Motor neuron (in vitro differentiated cells): ENCODE results near the gene PRAMEF12. TPM values are rescaled to one million over a fixed set of nuclear protein-coding genes. Genes with fewer than 3 reads are reported as not detected.
"Not testable (repeated sequence)": the region's sequence is repeated elsewhere in the genome, so short reads cannot be mapped to it uniquely, and the experiment has no call there.

ENCODE experiments used
- ATAC-seq, 8 experiments: fragments of 200-7000 bp; cut with Tn5 transposase; replicated peaks in 6 of 8; 2 replicates each; pipeline ENCODE4 v1.8.0; 2021; ENCODE audit warnings: mild to moderate bottlenecking in 8 of 8, moderate library complexity in 8 of 8
- H3K27ac ChIP-seq, 2 donors: fragments of 250-450 bp; sonication (Bioruptor Pico); 2 replicates each; pipeline ENCODE4 v1.9.0; 2021; ENCODE audit warnings: antibody characterized with exemption in 2 of 2, mild to moderate bottlenecking in 2 of 2, moderate library complexity in 1 of 2
- H3K4me1 ChIP-seq, 2 donors: fragments of 250-450 bp; sonication (Bioruptor Pico); replicated peaks in 1 of 2; 2 replicates each; pipeline ENCODE4 v1.6.1; 2021; ENCODE audit warnings: antibody characterized with exemption in 2 of 2, mild to moderate bottlenecking in 2 of 2, moderate library complexity in 1 of 2
- H3K4me3 ChIP-seq, 5 donors: fragments of 250-450 bp; sonication (Bioruptor Pico); 2 replicates each; pipeline ENCODE4 v1.9.0; 2021; ENCODE audit warnings: antibody characterized with exemption in 5 of 5, mild to moderate bottlenecking in 5 of 5, moderate library complexity in 4 of 5
- WGBS, 10 experiments: fragments of 450-650 bp; shearing (Covaris generic); methylation state at CpG; one replicate each; pipeline ENCODE4 v1.0.0; 2022; 5-methylcytosine and 5-hydroxymethylcytosine counted together
- in situ Hi-C, 9 experiments: fragments of 400-800 bp; cut with MboI; loops; one replicate each; pipeline ENCODE4 v1.15.0; 2021; ENCODE audit warnings: low sequenced_read_pairs in 9 of 9, low pct_unique_long_range_greater_than_20kb in 2 of 9; ENCODE audit not compliant: unreplicated experiment in 9 of 9
- total RNA-seq, 8 experiments: library from RNA; unstranded; fragments of 300-600 nt; gene quantifications; 2 replicates each; pipeline versions ENCODE4 v1.2.3 to v1.2.4, GENCODE V29; 2022

The PRAMEF12 gene
- total RNA-seq = under 1 TPM in 5 of 8 experiments, not detected in 3; 0.14 to 0.86 (median 0.21) TPM

GRCh38 chr1:12773438-12773837 lies at the start of gene PRAMEF12:
Gene PRAMEF12 (plus strand): TSS chr1:12773738. CDS start chr1:12774868, 1,130 bp downstream.
- H3K27ac ChIP-seq = no peak within 1 kb of the TSS
- H3K4me1 ChIP-seq = no peaks in the 10 kb centered on the region
- in situ Hi-C loops = loop anchor here in 1 of 9 experiments (25.0 kb wide), 1 partner anchor 486 kb away; no protein-coding TSS in a partner anchor
- 34 to 93% (median 73%) methylated on average over 1 to 5 of the region's 5 CpGs; no CpG with 5 or more reads in 1 of the 10 experiments for WGBS, 10 experiments
- H3K4me3 ChIP-seq = no peak within 1 kb of the TSS
- no peak for ATAC-seq

- H3K4me3 ChIP-seq = no peak overlapping the region
- 0 to 67% (median 57%) methylated on average over 1 to 2 of the region's 2 CpGs; no CpG with 5 or more reads in 1 of the 10 experiments for WGBS, 10 experiments
Observed at GRCh38 chr1:12728391-12728790, 45.1 kb upstream of the PRAMEF12 start.

GRCh38 chr1:12730156-12730555 lies 43.4 kb upstream of the PRAMEF12 start:
- WGBS, 10 experiments = 14 to 100% (median 43%) methylated on average over 1 of the region's 1 CpG; no CpG with 5 or more reads in 5 of the 10 experiments
- H3K4me1 ChIP-seq = no peaks in the 10 kb centered on the region
- no peak overlapping the region for H3K27ac ChIP-seq
- in situ Hi-C loops = no loop called here
- ATAC-seq = no peak
- H3K4me3 ChIP-seq = no peak overlapping the region

More at GRCh38 chr1:12728391-12728790, 45.1 kb upstream of the PRAMEF12 start:
- no peaks in the 10 kb centered on the region for H3K4me1 ChIP-seq
- ATAC-seq = no peak
- in situ Hi-C loops = no loop called here
- H3K27ac ChIP-seq = no peak overlapping the region

- H3K4me1 ChIP-seq, in situ Hi-C loops, H3K4me3 ChIP-seq, H3K27ac ChIP-seq, ATAC-seq: not testable (repeated sequence)
- WGBS, 10 experiments = 0 to 88% (median 47%) methylated on average over 1 to 2 of the region's 2 CpGs; no CpG with 5 or more reads in 4 of the 10 experiments
Observed at GRCh38 chr1:12731084-12731483, 42.5 kb upstream of the PRAMEF12 start.

GRCh38 chr1:12734651-12735050 lies 38.9 kb upstream of the PRAMEF12 start:
- H3K4me3 ChIP-seq = no peak overlapping the region
- in situ Hi-C loops = no loop called here
- no peaks in the 10 kb centered on the region for H3K4me1 ChIP-seq
- WGBS, 10 experiments = 6 to 100% (median 65%) methylated on average over 1 to 3 of the region's 3 CpGs; no CpG with 5 or more reads in 1 of the 10 experiments
- no peak for ATAC-seq
- no peak overlapping the region for H3K27ac ChIP-seq

GRCh38 chr1:12738934-12739333 lies 34.6 kb upstream of the PRAMEF12 start:
- in situ Hi-C loops = no loop called here
- Histone ChIP-seq H3K4me3 (no peak overlapping the region), H3K4me1 (no peaks in the 10 kb centered on the region), H3K27ac (no peak overlapping the region)
- ATAC-seq = no peak
- WGBS, 10 experiments = 17 to 100% (median 83%) methylated on average over 1 of the region's 1 CpG; no CpG with 5 or more reads in 1 of the 10 experiments

- 0 to 72% (median 50%) methylated on average over 1 to 5 of the region's 5 CpGs; no CpG with 5 or more reads in 1 of the 10 experiments for WGBS, 10 experiments
- Histone ChIP-seq H3K4me3 (no peak overlapping the region), H3K4me1 (no peaks in the 10 kb centered on the region), H3K27ac (no peak overlapping the region)
- ATAC-seq = no peak
- in situ Hi-C loops = no loop called here
Observed at GRCh38 chr1:12739613-12740012, 33.9 kb upstream of the PRAMEF12 start.

GRCh38 chr1:12741946-12742345 lies 31.6 kb upstream of the PRAMEF12 start:
- WGBS, 10 experiments = 10 to 86% (median 51%) methylated on average over 1 to 3 of the region's 3 CpGs; no CpG with 5 or more reads in 1 of the 10 experiments

GRCh38 chr1:12745126-12745991 lies 28.2 kb upstream of the PRAMEF12 start:
- peaks cover 0 to 13% of the 10 kb centered on the region in 2 donors for H3K4me1 ChIP-seq
- in situ Hi-C loops = no loop called here

More at GRCh38 chr1:12741946-12742345, 31.6 kb upstream of the PRAMEF12 start:
- Histone ChIP-seq H3K4me3 (no peak overlapping the region), H3K4me1 (peaks cover 0 to 13% of the 10 kb centered on the region in 2 donors), H3K27ac (no peak overlapping the region)
- in situ Hi-C loops = no loop called here
- ATAC-seq = no peak

GRCh38 chr1:12745992-12746323 lies 27.6 kb upstream of the PRAMEF12 start, which contains the start of gene CFAP107:
Gene CFAP107 (plus strand): TSS chr1:12746200. CDS start chr1:12746431, 231 bp downstream.
- WGBS, 10 experiments = 0 to 44% (median 20%) methylated on average over 1 to 2 of the region's 2 CpGs; no CpG with 5 or more reads in 1 of the 10 experiments
- H3K27ac ChIP-seq = peak within 1 kb of the TSS in 1 of 2 donors; percentile 47
- H3K4me1 ChIP-seq = peaks cover 0 to 13% of the 10 kb centered on the region in 2 donors
- ATAC-seq = peak; percentile 45 to 91 (median 70)
- H3K4me3 ChIP-seq = peak within 1 kb of the TSS in 2 of 5 donors; percentile 14 to 22
- in situ Hi-C loops = no loop called here

More at GRCh38 chr1:12745126-12745991, 28.2 kb upstream of the PRAMEF12 start:
- Histone ChIP-seq H3K27ac (peak overlapping the region in 1 of 2 donors; percentile 47), H3K4me3 (no peak overlapping the region)
- peak in 4 of 8 experiments; percentile 63 to 94 (median 86) for ATAC-seq
- WGBS, 10 experiments = 8 to 89% (median 50%) methylated on average over 1 to 3 of the region's 3 CpGs

- Histone ChIP-seq H3K4me1 (peaks cover 0 to 13% of the 10 kb centered on the region in 2 donors), H3K27ac (no peak overlapping the region), H3K4me3 (no peak overlapping the region)
- ATAC-seq = no peak
- in situ Hi-C loops = no loop called here
Observed at GRCh38 chr1:12748778-12749355, 24.7 kb upstream of the PRAMEF12 start.

GRCh38 chr1:12754738-12755137 lies 18.8 kb upstream of the PRAMEF12 start:
- in situ Hi-C loops = loop anchor here in 1 of 9 experiments (25.0 kb wide), 1 partner anchor 467 kb away; no protein-coding TSS in a partner anchor
- no peak overlapping the region for H3K4me3 ChIP-seq
- no peak for ATAC-seq

GRCh38 chr1:12756273-12756672 lies 17.3 kb upstream of the PRAMEF12 start:
- Histone ChIP-seq H3K4me3 (no peak overlapping the region), H3K4me1 (no peaks in the 10 kb centered on the region), H3K27ac (no peak overlapping the region)
- WGBS, 10 experiments = 17 to 83% (median 60%) methylated on average over 1 of the region's 2 CpGs; no CpG with 5 or more reads in 5 of the 10 experiments
- peak in 3 of 8 experiments; percentile 4 to 11 (median 6) for ATAC-seq
- in situ Hi-C loops = loop anchor here in 1 of 9 experiments (25.0 kb wide), 1 partner anchor 469 kb away; no protein-coding TSS in a partner anchor

More at GRCh38 chr1:12754738-12755137, 18.8 kb upstream of the PRAMEF12 start:
- H3K27ac ChIP-seq = no peak overlapping the region
- WGBS, 10 experiments = 41 to 91% (median 79%) methylated on average over 3 to 4 of the region's 4 CpGs
- no peaks in the 10 kb centered on the region for H3K4me1 ChIP-seq
